Muscle of arm (tissue), 14 donors: Measurements from ENCODE around the gene ACHE. TPM values are rescaled to one million over a fixed set of nuclear protein-coding genes. Genes with fewer than 3 reads are reported as not detected.
"Not testable (repeated sequence)": the region's sequence is repeated elsewhere in the genome, so short reads cannot be mapped to it uniquely, and the experiment has no call there.

Experiments used
- DNase-seq: peaks from one replicate; pipeline ENCODE4 v3.0.0-alpha.2; 2013
- long read RNA-seq, 11 donors: transcript quantifications; one replicate each; lab custom pipeline, GENCODE V29; 2026
- polyA plus RNA-seq, 12 donors: library from polyadenylated mRNA; unstranded; fragments of 120-200 nt; gene quantifications; one replicate each; pipeline ENCODE4 v1.2.1, GENCODE V29; 2013; ENCODE audit not compliant: insufficient read length in 12 of 12

ACHE gene
- 100 to 1,000 TPM in 2 of 12 donors, 10 to 100 TPM in 9, not detected in 1; 18.9 to 126 (median 70.5) TPM for polyA plus RNA-seq
- long read RNA-seq, donor 1, partial matches to known transcripts: 0 of 4 reads
- long read RNA-seq, donor 1, other reads (novel, unspliced or antisense): 0 of 4 reads
- long read RNA-seq, donor 2, transcript ACHE-201 (5 exons, 2,168 nt): major isoform, 6 of 27 reads
- long read RNA-seq, donor 2, partial matches to known transcripts: 11 of 27 reads
- long read RNA-seq, donor 2, other reads (novel, unspliced or antisense): 6 of 27 reads
- long read RNA-seq, donor 3, transcript ACHE-201 (5 exons, 2,168 nt): major isoform, 6 of 20 reads
- long read RNA-seq, donor 3, partial matches to known transcripts: 10 of 20 reads
- long read RNA-seq, donor 3, other reads (novel, unspliced or antisense): 0 of 20 reads
- long read RNA-seq, donor 4, transcript ACHE-204 (4 exons, 2,218 nt): major isoform, 7 of 17 reads
- long read RNA-seq, donor 4, partial matches to known transcripts: 0 of 17 reads
- long read RNA-seq, donor 4, other reads (novel, unspliced or antisense): 5 of 17 reads
- long read RNA-seq, donor 5, transcript ACHE-204 (4 exons, 2,218 nt): minor isoform, 12 of 37 reads
- long read RNA-seq, donor 5, transcript ACHE-201 (5 exons, 2,168 nt): major isoform, 14 of 37 reads
- long read RNA-seq, donor 5, partial matches to known transcripts: 0 of 37 reads
- long read RNA-seq, donor 5, other reads (novel, unspliced or antisense): 10 of 37 reads
- long read RNA-seq, donor 6, transcript ACHE-204 (4 exons, 2,218 nt): major isoform, 6 of 19 reads
- long read RNA-seq, donor 6, transcript ACHE-201 (5 exons, 2,168 nt): minor isoform, 5 of 19 reads
- long read RNA-seq, donor 6, partial matches to known transcripts: 7 of 19 reads
- long read RNA-seq, donor 6, other reads (novel, unspliced or antisense): 0 of 19 reads
- long read RNA-seq, donor 7, partial matches to known transcripts: 0 of 6 reads
- long read RNA-seq, donor 7, other reads (novel, unspliced or antisense): 0 of 6 reads
- long read RNA-seq, donor 8, transcript ACHE-201 (5 exons, 2,168 nt): major isoform, 9 of 47 reads
- long read RNA-seq, donor 8, transcript ACHE-204 (4 exons, 2,218 nt): major isoform, 9 of 47 reads
- long read RNA-seq, donor 8, partial matches to known transcripts: 19 of 47 reads
- long read RNA-seq, donor 8, other reads (novel, unspliced or antisense): 9 of 47 reads
- long read RNA-seq, donor 9, partial matches to known transcripts: 0 of 2 reads
- long read RNA-seq, donor 9, other reads (novel, unspliced or antisense): 0 of 2 reads
- long read RNA-seq, donor 10, transcript ACHE-201 (5 exons, 2,168 nt): major isoform, 15 of 48 reads
- long read RNA-seq, donor 10, transcript ACHE-204 (4 exons, 2,218 nt): minor isoform, 12 of 48 reads
- long read RNA-seq, donor 10, partial matches to known transcripts: 9 of 48 reads
- long read RNA-seq, donor 10, other reads (novel, unspliced or antisense): 12 of 48 reads
- long read RNA-seq, donor 11, transcript ACHE-201 (5 exons, 2,168 nt): major isoform, 7 of 14 reads
- long read RNA-seq, donor 11, partial matches to known transcripts: 5 of 14 reads
- long read RNA-seq, donor 11, other reads (novel, unspliced or antisense): 0 of 14 reads

- DNase-seq: no peak
Observed at GRCh38 chr7:100895701-100895955, at the start of gene ACHE. TSS of gene ACHE (minus strand) at chr7:100895888. CDS start at chr7:100894232, 1,656 bp downstream.

- DNase-seq: no peak
Observed at GRCh38 chr7:100944138-100944537, 48.5 kb upstream of the ACHE start.

DNA sequence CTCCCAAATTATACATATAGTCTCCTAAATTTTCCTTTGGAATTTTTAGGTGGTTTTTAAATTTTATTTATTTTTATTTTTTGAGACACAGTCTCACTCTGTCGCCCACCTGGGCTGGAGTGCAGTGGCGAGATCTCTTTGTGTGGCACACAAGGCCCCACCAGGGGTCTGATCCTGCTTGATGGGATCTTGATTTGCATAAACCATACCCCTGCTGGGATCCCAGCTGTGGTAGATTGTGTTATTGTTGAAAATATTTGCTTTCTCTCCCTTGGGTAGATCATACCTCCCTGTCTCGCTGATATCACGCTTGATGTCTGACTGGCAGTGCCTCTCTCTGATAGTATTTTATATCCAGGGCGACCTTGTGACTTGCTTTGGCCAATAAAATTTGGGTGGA is 48.0 kb upstream of the ACHE start:
- DNase-seq: no peak

GRCh38 chr7:100942045-100942774 is 46.5 kb upstream of the ACHE start:
- DNase-seq: no peak

- DNase-seq: not testable (repeated sequence)
Observed at GRCh38 chr7:100936167-100936566, 40.5 kb upstream of the ACHE start.

- DNase-seq: not testable (repeated sequence)
Observed at GRCh38 chr7:100935381-100935780, 39.7 kb upstream of the ACHE start.

DNA sequence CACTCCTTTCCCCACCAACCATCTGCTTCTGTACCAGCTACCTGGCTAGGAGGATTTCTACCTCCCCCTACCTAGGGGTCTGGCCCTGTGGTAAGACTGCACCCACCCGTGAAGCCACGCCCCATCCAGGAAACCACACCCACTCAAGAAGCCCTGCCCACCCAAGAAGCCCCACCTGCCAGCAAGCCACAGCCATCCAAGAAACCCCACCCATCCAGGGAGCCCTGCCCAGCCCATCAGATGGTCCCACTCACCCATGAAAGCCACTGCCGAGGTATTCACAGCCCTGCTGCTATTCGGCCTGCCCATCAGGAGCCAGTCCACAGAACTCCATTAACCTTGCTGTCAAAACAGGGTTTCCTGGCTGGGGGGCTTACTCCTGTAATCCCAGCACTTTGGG is 38.0 kb upstream of the ACHE start:
- no peak for DNase-seq

DNA sequence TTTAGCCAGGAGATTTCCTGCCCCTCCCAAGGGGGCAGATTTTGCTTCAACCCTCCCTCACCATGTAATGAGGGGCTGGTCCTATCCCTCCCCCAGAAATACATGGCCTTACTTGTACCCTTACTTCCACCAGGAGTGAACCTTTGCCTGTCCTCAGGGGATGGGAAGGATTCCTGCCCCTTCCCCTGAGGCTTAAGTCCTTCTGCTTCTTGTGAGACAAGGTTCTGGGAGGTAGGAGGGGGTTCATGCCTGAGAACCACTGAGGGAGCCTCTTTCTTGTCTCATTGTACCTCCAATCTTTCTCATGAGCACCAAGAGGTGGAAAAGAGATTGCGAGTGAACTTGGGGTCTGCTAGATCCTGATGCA is 34.1 kb upstream of the ACHE start:
- DNase-seq: no peak

- not testable (repeated sequence) for DNase-seq
Observed at GRCh38 chr7:100923616-100924015, 27.9 kb upstream of the ACHE start.

- no peak for DNase-seq
Observed at GRCh38 chr7:100921039-100921438, 25.4 kb upstream of the ACHE start.

DNA sequence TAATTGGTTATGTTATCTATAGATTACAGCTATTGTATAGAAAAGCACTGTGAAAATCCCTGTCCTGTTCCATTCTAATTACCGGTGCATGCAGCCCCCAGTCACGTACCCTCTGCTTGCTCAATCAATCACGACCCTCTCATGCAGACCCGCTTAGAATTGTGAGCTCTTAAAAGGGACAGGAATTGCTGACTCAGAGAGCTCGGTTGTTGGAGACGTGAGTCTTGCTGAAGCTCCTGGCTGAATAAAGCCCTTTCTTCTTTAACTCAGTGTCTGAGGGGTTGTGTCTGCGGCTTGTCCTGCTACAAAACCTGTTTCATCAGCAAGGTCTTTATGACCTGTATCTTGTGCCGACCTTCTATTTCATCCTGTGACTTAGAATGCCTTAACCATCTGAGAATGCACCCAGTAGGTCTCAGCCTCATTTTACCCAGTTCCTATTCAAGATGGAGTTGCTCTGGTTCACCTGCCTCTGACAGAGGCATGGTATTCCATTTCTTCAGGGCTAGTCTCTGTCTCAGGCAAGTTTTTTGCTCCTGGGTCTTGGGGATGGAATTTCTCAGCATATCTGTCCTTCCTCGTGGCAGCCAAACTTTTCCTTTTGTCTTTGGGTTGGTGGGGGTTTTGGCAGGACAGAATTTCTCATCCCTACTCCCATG is 24.2 kb upstream of the ACHE start:
- not testable (repeated sequence) for DNase-seq

- not testable (repeated sequence) for DNase-seq
Observed at GRCh38 chr7:100919335-100919734, 23.6 kb upstream of the ACHE start.

DNA sequence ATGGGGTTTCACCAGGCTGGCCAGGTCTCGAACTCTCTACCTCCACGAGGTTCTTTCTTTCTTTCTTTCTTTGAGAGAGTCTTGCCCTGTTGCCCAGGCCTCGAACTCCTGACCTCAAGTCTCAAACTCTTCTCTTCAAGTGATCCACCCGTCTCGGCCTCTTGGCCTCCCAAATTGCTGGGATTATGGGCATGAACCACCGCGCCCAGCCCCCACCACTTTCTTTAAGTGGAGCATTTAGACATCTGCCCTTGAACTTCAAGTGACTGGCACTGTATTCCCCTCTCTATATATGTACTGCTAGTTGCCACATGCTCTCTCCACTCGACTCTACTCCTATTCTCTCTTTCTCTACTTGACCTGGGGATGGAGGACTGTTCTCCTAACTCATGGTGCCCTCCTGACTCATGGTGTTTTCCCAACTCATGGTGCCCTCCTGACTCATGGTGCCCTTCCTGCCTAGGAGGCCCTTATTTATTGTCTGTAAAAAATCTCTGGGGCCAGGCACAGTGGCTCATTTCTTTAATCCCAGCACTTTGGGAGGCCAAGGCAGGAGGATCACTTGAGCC is 19.3 kb upstream of the ACHE start:
- DNase-seq: no peak

GRCh38 chr7:100914208-100914878 is 18.7 kb upstream of the ACHE start:
- DNase-seq: no peak

DNA sequence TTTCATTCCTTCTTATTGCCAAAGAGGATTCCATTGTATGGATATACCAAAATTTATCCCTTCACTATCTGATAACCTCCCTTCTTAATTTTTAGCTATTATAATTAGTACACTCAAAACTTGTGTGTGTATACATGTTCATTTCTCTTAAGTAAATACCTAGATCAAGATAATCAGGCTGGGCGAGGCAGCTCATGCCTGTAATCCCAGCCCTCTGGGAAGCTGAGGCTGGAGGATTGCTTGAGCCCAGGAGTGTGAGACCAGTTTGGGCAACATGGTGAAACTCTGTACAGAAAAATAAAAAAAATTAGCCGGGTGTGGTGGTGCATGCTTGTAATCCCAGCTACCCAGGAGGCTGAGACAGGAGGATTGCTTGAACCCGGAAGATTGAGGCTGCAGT is 15.8 kb upstream of the ACHE start:
- no peak for DNase-seq

DNA sequence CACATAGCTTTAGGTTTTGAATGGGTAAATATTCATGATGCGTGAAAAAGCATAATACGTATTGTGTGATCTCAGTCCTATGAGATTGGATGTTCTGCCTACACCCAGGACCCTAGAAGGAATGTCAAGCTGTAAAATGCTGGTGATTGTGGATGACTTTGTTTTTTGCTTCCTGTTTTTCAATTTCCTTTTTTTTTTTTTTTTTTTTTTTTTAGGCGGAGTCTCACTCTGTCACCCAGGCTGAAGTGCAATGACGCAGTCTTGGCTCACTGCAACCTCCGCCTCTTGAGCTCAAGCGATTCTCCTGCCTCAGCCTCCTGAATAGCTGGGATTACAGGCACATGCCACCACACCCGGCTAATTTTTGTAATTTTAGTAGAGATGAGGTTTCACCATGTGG is 14.8 kb upstream of the ACHE start:
- DNase-seq: not testable (repeated sequence)

GRCh38 chr7:100908512-100908911 is 12.8 kb upstream of the ACHE start:
- no peak for DNase-seq

DNA sequence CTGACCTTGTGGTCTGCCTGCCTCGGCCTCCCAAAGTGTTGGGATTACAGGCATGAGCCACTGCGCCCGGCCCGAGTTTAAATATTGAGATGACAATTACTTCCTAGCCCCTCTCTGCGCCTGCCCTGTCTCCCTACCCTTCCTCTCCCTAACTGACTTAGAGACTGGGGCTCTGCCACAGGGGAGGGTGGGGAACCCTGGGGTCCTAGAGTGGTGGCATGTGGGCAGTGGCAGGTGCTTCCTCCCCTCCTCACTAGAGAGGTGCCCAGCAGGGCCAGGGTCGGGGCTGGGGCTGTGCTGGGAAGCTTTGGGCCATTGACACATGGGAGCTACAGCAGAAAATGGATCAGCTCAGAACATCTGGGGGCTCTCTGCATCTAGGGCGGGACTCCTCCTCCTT is 7.0 kb upstream of the ACHE start:
- DNase-seq: no peak

- DNase-seq: no peak
Observed at GRCh38 chr7:100901921-100902332, 6.2 kb upstream of the ACHE start.
